Measurements from ENCODE around the gene WSCD2. TPM values are rescaled to one million over a fixed set of nuclear protein-coding genes. Genes with fewer than 3 reads are reported as not detected.

Gene WSCD2
- total RNA-seq, 1 experiment from 2014 or later: not detected

- no peak overlapping the region for H3K27ac Mint-ChIP-seq (ENCODE audit: low read depth, unreplicated experiment)
- TF ChIP-seq, protein P1, sequence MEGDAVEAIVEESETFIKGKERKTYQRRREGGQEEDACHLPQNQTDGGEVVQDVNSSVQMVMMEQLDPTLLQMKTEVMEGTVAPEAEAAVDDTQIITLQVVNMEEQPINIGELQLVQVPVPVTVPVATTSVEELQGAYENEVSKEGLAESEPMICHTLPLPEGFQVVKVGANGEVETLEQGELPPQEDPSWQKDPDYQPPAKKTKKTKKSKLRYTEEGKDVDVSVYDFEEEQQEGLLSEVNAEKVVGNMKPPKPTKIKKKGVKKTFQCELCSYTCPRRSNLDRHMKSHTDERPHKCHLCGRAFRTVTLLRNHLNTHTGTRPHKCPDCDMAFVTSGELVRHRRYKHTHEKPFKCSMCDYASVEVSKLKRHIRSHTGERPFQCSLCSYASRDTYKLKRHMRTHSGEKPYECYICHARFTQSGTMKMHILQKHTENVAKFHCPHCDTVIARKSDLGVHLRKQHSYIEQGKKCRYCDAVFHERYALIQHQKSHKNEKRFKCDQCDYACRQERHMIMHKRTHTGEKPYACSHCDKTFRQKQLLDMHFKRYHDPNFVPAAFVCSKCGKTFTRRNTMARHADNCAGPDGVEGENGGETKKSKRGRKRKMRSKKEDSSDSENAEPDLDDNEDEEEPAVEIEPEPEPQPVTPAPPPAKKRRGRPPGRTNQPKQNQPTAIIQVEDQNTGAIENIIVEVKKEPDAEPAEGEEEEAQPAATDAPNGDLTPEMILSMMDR (IDR thresholded peaks at IDR 0.05; ENCODE audit: unreplicated experiment): no peak
- H3K9me3 Mint-ChIP-seq (ENCODE audit: unreplicated experiment): no peaks in the 10 kb centered on the region
- intact Hi-C loops (cut with micrococcal nuclease): no loop called here
- no TSS peak for BruUV-seq (replicated peaks)
- no peak overlapping the region for H3K4me3 Mint-ChIP-seq (ENCODE audit: unreplicated experiment)
- H3K36me3 Mint-ChIP-seq (ENCODE audit: insufficient read depth, unreplicated experiment): no peaks in the 10 kb centered on the region
- peaks cover 27% of the 10 kb centered on the region for H3K27me3 Mint-ChIP-seq (ENCODE audit: insufficient read depth, unreplicated experiment)
- peaks cover 13% of the 10 kb centered on the region for H3K4me1 Mint-ChIP-seq (ENCODE audit: insufficient read depth, unreplicated experiment)
- ChIA-PET CTCF (no interaction called here), POLR2A (no interaction called here)
- no peak for DNase-seq (ENCODE audit: unreplicated experiment)
Measured at GRCh38 chr12:108298761-108299275, 169.7 kb downstream of the WSCD2 start.

DNA sequence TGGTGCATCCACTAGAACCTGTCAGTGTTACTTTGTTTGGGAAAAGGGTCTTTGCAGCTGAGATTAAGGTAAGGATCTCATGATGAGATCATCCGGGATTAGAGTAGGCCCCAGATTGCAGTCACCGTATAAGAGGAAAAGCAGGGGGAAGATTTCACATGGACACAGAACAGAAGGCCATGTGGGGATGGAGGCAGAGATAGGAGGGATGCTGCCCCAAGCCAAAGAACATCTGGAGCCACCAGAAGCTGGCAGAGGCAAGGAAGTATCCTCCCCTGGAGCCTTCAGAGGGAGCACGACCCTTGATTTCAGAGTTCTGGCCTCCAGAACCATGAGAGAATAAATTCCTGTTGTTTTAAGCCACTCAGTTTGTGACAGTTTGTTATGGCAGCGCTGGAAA, 170.4 kb downstream of the WSCD2 start:
- ChIA-PET POLR2A (no interaction called here), CTCF (interaction anchor here (0.9 kb wide), 1 partner anchor 131 kb away, joined by 3 read pairs; no protein-coding TSS in a partner anchor)
- Mint-ChIP-seq H3K4me3 (ENCODE audit: unreplicated experiment) (no peak overlapping the region), H3K27me3 (ENCODE audit: insufficient read depth, unreplicated experiment) (peaks cover 20% of the 10 kb centered on the region), H3K9me3 (ENCODE audit: unreplicated experiment) (no peaks in the 10 kb centered on the region), H3K4me1 (ENCODE audit: insufficient read depth, unreplicated experiment) (peaks cover 15% of the 10 kb centered on the region), H3K27ac (ENCODE audit: low read depth, unreplicated experiment) (no peak overlapping the region), H3K36me3 (ENCODE audit: insufficient read depth, unreplicated experiment) (no peaks in the 10 kb centered on the region)
- BruUV-seq (replicated peaks): no TSS peak
- intact Hi-C loops (cut with micrococcal nuclease): no loop called here
- TF ChIP-seq, protein P1 (IDR thresholded peaks at IDR 0.05; ENCODE audit: unreplicated experiment): no peak
- no peak for DNase-seq (ENCODE audit: unreplicated experiment)

Other genes with a start within 250 kb of the WSCD2 start
- gene CMKLR1, start 210.0 kb downstream of the WSCD2 start, total RNA-seq (2022): 0.12 and 0.25 TPM in 2 replicates

Measured in MCF 10A (cell line).